ENCODE measurements around the gene CCND1.
A peak's percentile ranks its signal among the peaks of the same experiment; 100 is the strongest.

The CCND1 gene

GRCh38 chr11:69667619-69668604 is 27.0 kb downstream of the CCND1 start:
- H3K27ac ChIP-seq = no peak overlapping the region
- TF ChIP-seq CTCF (IDR thresholded peaks at IDR 0.05) = no peak
- peaks cover 11 to 92% (median 70%) of the 10 kb centered on the region in 3 donors for H3K36me3 ChIP-seq
- no peak for DNase-seq
- no peaks in the 10 kb centered on the region for H3K27me3 ChIP-seq
- no peak overlapping the region for H3K4me3 ChIP-seq
- peaks cover 0 to 14% (median 6%) of the 10 kb centered on the region in 4 donors for H3K4me1 ChIP-seq
- intact Hi-C loops (cut with DNase I; ENCODE audit: low total_unique reads) = no loop called here
- no peaks in the 10 kb centered on the region for H3K9me3 ChIP-seq

GRCh38 chr11:69669486-69669885 is 28.5 kb downstream of the CCND1 start:
- Histone ChIP-seq H3K27me3 (no peaks in the 10 kb centered on the region), H3K4me3 (no peak overlapping the region), H3K9me3 (no peaks in the 10 kb centered on the region), H3K27ac (peak overlapping the region in 1 of 2 donors; percentile 50), H3K36me3 (peaks cover 11 to 77% (median 54%) of the 10 kb centered on the region in 3 donors), H3K4me1 (peaks cover 6 to 30% (median 20%) of the 10 kb centered on the region in 4 donors)
- no peak for TF ChIP-seq CTCF (IDR thresholded peaks at IDR 0.05)
- DNase-seq = no peak
- intact Hi-C loops (cut with DNase I; ENCODE audit: low total_unique reads) = no loop called here

- peak overlapping the region; percentile 31 to 58 for H3K27ac ChIP-seq
- peak; percentile 83 to 96 for DNase-seq
- intact Hi-C loops (cut with DNase I; ENCODE audit: low total_unique reads) = no loop called here
- H3K36me3 ChIP-seq = peaks cover 11 to 69% (median 46%) of the 10 kb centered on the region in 3 donors
- no peaks in the 10 kb centered on the region for H3K27me3 ChIP-seq
- H3K9me3 ChIP-seq = no peaks in the 10 kb centered on the region
- TF ChIP-seq CTCF (IDR thresholded peaks at IDR 0.05) = peak; percentile 91 to 97
- no peak overlapping the region for H3K4me3 ChIP-seq
- H3K4me1 ChIP-seq = peaks cover 6 to 32% (median 22%) of the 10 kb centered on the region in 4 donors
Measured at GRCh38 chr11:69670158-69670845, 29.3 kb downstream of the CCND1 start.

GRCh38 chr11:69671734-69672465 is 30.9 kb downstream of the CCND1 start:
- Histone ChIP-seq H3K27me3 (no peaks in the 10 kb centered on the region), H3K36me3 (peaks cover 11 to 53% (median 40%) of the 10 kb centered on the region in 3 donors), H3K27ac (no peak overlapping the region), H3K4me1 (peaks cover 6 to 35% (median 24%) of the 10 kb centered on the region in 4 donors), H3K9me3 (no peaks in the 10 kb centered on the region), H3K4me3 (no peak overlapping the region)
- intact Hi-C loops (cut with DNase I; ENCODE audit: low total_unique reads) = no loop called here
- no peak for TF ChIP-seq CTCF (IDR thresholded peaks at IDR 0.05)
- DNase-seq = no peak

- Histone ChIP-seq H3K36me3 (peaks cover 0 to 28% (median 15%) of the 10 kb centered on the region in 3 donors), H3K27ac (peak overlapping the region; percentile 84 to 88), H3K9me3 (no peaks in the 10 kb centered on the region), H3K4me1 (peaks cover 6 to 35% (median 24%) of the 10 kb centered on the region in 4 donors), H3K27me3 (no peaks in the 10 kb centered on the region), H3K4me3 (peak overlapping the region; percentile 84 to 100)
- no peak for DNase-seq
- no peak for TF ChIP-seq CTCF (IDR thresholded peaks at IDR 0.05)
- intact Hi-C loops (cut with DNase I; ENCODE audit: low total_unique reads) = no loop called here
Measured at GRCh38 chr11:69674267-69674885, 33.4 kb downstream of the CCND1 start.
